ENCODE results near the gene IFI6.

DNA sequence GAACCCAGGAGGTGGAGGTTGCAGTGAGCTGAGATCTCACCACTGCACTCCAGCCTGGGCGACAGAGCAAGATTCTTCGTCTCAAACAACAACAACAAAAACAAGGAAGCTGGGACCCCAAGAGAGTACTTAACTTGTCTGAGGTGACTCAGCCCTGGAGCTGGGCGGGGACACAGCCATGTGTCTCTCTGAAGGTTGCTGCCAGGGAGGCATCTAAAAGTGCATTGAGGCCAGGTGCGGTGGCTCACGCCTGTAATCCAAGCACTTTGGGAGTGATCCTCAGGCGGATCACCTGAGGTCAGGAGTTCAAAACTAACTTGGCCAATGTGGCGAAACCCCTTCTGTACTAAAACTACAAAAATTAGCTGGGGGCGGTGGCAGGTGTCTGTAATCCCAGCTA, 7.7 kb downstream of the IFI6 start:
- no peak for TF ChIP-seq CTCF (IDR thresholded peaks at IDR 0.05)
- TF ChIP-seq POLR2A (IDR thresholded peaks at IDR 0.05): no peak
